ENCODE results near the gene IMMT. TPM values are rescaled to one million over a fixed set of nuclear protein-coding genes. Genes with fewer than 3 reads are reported as not detected.

The IMMT gene
- total RNA-seq, 1 donor from 2014 or later, result 99.4 TPM

- no peak for TF ChIP-seq EZH2 (IDR thresholded peaks at IDR 0.05; ENCODE audit: insufficient read depth, low read length)
- TF ChIP-seq CTCF (IDR thresholded peaks at IDR 0.05; ENCODE audit: insufficient read depth, low read depth, low read length), result no peak
- H3K27me3 Mint-ChIP-seq (ENCODE audit: low read depth, unreplicated experiment), result no peaks in the 10 kb centered on the region
- DNase-seq (ENCODE audit: low read depth) (no peak), FAIRE-seq (no peak)
- Histone ChIP-seq H3K27me3 (ENCODE audit: insufficient read depth, low read length) (no peaks in the 10 kb centered on the region), H4K20me1 (ENCODE audit: insufficient read depth, low read length) (peaks cover 89% of the 10 kb centered on the region), H3K36me3 (ENCODE audit: insufficient read depth, low read length) (peaks cover 5% of the 10 kb centered on the region), H3K4me3 (ENCODE audit: insufficient read depth, low read depth, low read length) (no peak overlapping the region), H3K9ac (ENCODE audit: low read length) (no peak overlapping the region), H3K9me3 (ENCODE audit: insufficient read depth, low read depth, low read length) (no peaks in the 10 kb centered on the region), H3K27ac (ENCODE audit: low read depth, low read length) (no peak overlapping the region), H3K4me1 (ENCODE audit: insufficient read depth, low read length) (peaks cover 7% of the 10 kb centered on the region), H2AFZ (ENCODE audit: low read depth, low read length) (no peak overlapping the region), H3K79me2 (ENCODE audit: insufficient read depth, low read length) (peaks cover 97% of the 10 kb centered on the region), H3K4me2 (ENCODE audit: low read length) (no peak overlapping the region)
- H3K4me1 Mint-ChIP-seq (ENCODE audit: low read depth, unreplicated experiment), result peaks cover 31% of the 10 kb centered on the region
- no peak overlapping the region for H3K4me3 Mint-ChIP-seq (ENCODE audit: unreplicated experiment)
- H3K27ac Mint-ChIP-seq (ENCODE audit: unreplicated experiment), result no peak overlapping the region
- H3K36me3 Mint-ChIP-seq (ENCODE audit: low read depth, unreplicated experiment), result peaks cover 5% of the 10 kb centered on the region
- no peaks in the 10 kb centered on the region for H3K9me3 Mint-ChIP-seq (ENCODE audit: unreplicated experiment)
Observed at GRCh38 chr2:86189782-86190416, 5.4 kb downstream of the IMMT start.

- H3K4me1 ChIP-seq (ENCODE audit: insufficient read depth, low read length), result no peaks in the 10 kb centered on the region
- H3K4me1 Mint-ChIP-seq (ENCODE audit: low read depth, unreplicated experiment), result peaks cover 28% of the 10 kb centered on the region
- no peak overlapping the region for H3K4me3 ChIP-seq (ENCODE audit: insufficient read depth, low read depth, low read length)
- no peak overlapping the region for H3K4me2 ChIP-seq (ENCODE audit: low read length)
- no peaks in the 10 kb centered on the region for H3K27me3 ChIP-seq (ENCODE audit: insufficient read depth, low read length)
- H3K9me3 Mint-ChIP-seq (ENCODE audit: unreplicated experiment), result no peaks in the 10 kb centered on the region
- H4K20me1 ChIP-seq (ENCODE audit: insufficient read depth, low read length), result peaks cover 81% of the 10 kb centered on the region
- no peaks in the 10 kb centered on the region for H3K27me3 Mint-ChIP-seq (ENCODE audit: low read depth, unreplicated experiment)
- no peak for FAIRE-seq
- H3K36me3 ChIP-seq (ENCODE audit: insufficient read depth, low read length), result peaks cover 5% of the 10 kb centered on the region
- peaks cover 5% of the 10 kb centered on the region for H3K36me3 Mint-ChIP-seq (ENCODE audit: low read depth, unreplicated experiment)
- H3K27ac Mint-ChIP-seq (ENCODE audit: unreplicated experiment), result no peak overlapping the region
- no peak overlapping the region for H3K9ac ChIP-seq (ENCODE audit: low read length)
- H3K9me3 ChIP-seq (ENCODE audit: insufficient read depth, low read depth, low read length), result no peaks in the 10 kb centered on the region
- no peak overlapping the region for H3K4me3 Mint-ChIP-seq (ENCODE audit: unreplicated experiment)
- TF ChIP-seq EZH2 (IDR thresholded peaks at IDR 0.05; ENCODE audit: insufficient read depth, low read length) (no peak), CTCF (IDR thresholded peaks at IDR 0.05; ENCODE audit: insufficient read depth, low read depth, low read length) (no peak)
- no peak for DNase-seq (ENCODE audit: low read depth)
- H3K79me2 ChIP-seq (ENCODE audit: insufficient read depth, low read length), result peaks cover 100% of the 10 kb centered on the region
- H2AFZ ChIP-seq (ENCODE audit: low read depth, low read length), result no peak overlapping the region
- H3K27ac ChIP-seq (ENCODE audit: low read depth, low read length), result no peak overlapping the region
Observed at GRCh38 chr2:86186431-86186830, 8.8 kb downstream of the IMMT start.

DNA sequence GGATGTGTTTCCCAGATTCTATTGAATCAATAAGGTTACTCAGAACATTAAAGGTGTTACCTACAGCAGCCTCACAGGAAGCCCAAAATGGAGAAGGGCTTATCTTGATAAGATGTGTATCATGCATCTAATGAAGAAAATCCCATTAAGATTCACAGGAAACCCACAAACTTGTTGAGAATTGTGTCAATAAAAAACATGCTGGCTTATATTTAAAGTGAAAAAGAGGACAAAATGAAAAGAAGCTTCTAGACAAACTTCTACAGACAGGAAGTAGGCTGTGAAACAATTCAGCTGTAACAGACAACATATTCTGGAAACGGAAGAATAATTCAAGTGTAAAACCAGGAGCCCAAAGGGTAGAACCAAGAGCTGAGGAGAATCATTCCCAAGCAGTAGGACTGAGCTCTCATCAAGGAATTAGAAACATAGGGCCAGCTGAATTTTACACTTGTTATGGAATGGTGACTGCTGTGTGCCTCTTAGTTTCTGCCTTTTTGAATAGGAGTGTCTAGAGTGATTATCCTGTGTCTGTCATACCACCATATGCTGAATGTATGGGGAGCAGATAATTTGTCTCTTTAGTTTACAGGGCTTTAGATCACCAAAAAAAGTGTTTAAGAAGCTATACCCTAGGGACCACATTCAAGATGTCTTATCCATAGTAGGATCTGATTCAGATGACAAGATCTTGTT, 9.6 kb downstream of the IMMT start:
- peaks cover 10% of the 10 kb centered on the region for H3K36me3 ChIP-seq (ENCODE audit: insufficient read depth, low read length)
- no peaks in the 10 kb centered on the region for H3K27me3 Mint-ChIP-seq (ENCODE audit: low read depth, unreplicated experiment)
- TF ChIP-seq EZH2 (IDR thresholded peaks at IDR 0.05; ENCODE audit: insufficient read depth, low read length) (no peak), CTCF (IDR thresholded peaks at IDR 0.05; ENCODE audit: insufficient read depth, low read depth, low read length) (no peak)
- no peak for DNase-seq (ENCODE audit: low read depth)
- no peak for FAIRE-seq
- no peak overlapping the region for H3K27ac ChIP-seq (ENCODE audit: low read depth, low read length)
- peaks cover 28% of the 10 kb centered on the region for H3K4me1 Mint-ChIP-seq (ENCODE audit: low read depth, unreplicated experiment)
- peaks cover 3% of the 10 kb centered on the region for H3K36me3 Mint-ChIP-seq (ENCODE audit: low read depth, unreplicated experiment)
- H3K4me2 ChIP-seq (ENCODE audit: low read length), result no peak overlapping the region
- H3K27ac Mint-ChIP-seq (ENCODE audit: unreplicated experiment), result no peak overlapping the region
- H3K4me3 Mint-ChIP-seq (ENCODE audit: unreplicated experiment), result no peak overlapping the region
- no peak overlapping the region for H3K4me3 ChIP-seq (ENCODE audit: insufficient read depth, low read depth, low read length)
- no peaks in the 10 kb centered on the region for H3K9me3 ChIP-seq (ENCODE audit: insufficient read depth, low read depth, low read length)
- H3K9me3 Mint-ChIP-seq (ENCODE audit: unreplicated experiment), result no peaks in the 10 kb centered on the region
- H4K20me1 ChIP-seq (ENCODE audit: insufficient read depth, low read length), result peaks cover 78% of the 10 kb centered on the region
- H2AFZ ChIP-seq (ENCODE audit: low read depth, low read length), result no peak overlapping the region
- no peaks in the 10 kb centered on the region for H3K4me1 ChIP-seq (ENCODE audit: insufficient read depth, low read length)
- H3K79me2 ChIP-seq (ENCODE audit: insufficient read depth, low read length), result peaks cover 100% of the 10 kb centered on the region
- H3K9ac ChIP-seq (ENCODE audit: low read length), result no peak overlapping the region
- H3K27me3 ChIP-seq (ENCODE audit: insufficient read depth, low read length), result no peaks in the 10 kb centered on the region

Data from astrocyte (in vitro differentiated cells and primary cell).